Measurements from ENCODE around the gene DSPP.

DNA sequence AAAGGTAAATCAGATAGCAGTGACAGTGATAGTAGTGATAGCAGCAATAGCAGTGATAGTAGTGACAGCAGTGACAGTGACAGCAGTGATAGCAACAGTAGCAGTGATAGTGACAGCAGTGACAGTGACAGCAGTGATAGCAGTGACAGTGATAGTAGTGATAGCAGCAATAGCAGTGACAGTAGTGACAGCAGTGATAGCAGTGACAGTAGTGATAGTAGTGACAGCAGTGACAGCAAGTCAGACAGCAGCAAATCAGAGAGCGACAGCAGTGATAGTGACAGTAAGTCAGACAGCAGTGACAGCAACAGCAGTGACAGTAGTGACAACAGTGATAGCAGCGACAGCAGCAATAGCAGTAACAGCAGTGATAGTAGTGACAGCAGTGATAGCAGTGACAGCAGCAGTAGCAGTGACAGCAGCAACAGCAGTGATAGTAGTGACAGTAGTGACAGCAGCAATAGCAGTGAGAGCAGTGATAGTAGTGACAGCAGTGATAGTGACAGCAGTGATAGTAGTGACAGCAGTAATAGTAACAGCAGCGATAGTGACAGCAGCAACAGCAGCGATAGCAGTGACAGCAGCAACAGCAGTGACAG is 6.1 kb downstream of the DSPP start:
- TF ChIP-seq, protein P1, sequence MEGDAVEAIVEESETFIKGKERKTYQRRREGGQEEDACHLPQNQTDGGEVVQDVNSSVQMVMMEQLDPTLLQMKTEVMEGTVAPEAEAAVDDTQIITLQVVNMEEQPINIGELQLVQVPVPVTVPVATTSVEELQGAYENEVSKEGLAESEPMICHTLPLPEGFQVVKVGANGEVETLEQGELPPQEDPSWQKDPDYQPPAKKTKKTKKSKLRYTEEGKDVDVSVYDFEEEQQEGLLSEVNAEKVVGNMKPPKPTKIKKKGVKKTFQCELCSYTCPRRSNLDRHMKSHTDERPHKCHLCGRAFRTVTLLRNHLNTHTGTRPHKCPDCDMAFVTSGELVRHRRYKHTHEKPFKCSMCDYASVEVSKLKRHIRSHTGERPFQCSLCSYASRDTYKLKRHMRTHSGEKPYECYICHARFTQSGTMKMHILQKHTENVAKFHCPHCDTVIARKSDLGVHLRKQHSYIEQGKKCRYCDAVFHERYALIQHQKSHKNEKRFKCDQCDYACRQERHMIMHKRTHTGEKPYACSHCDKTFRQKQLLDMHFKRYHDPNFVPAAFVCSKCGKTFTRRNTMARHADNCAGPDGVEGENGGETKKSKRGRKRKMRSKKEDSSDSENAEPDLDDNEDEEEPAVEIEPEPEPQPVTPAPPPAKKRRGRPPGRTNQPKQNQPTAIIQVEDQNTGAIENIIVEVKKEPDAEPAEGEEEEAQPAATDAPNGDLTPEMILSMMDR (IDR thresholded peaks at IDR 0.05): no peak
- TF ChIP-seq POLR2A (IDR thresholded peaks at IDR 0.05): no peak

All from tibial nerve (tissue), 3 donors.